ENCODE data around the gene FOXJ1. TPM values are rescaled to one million over a fixed set of nuclear protein-coding genes. Genes with fewer than 3 reads are reported as not detected.

The FOXJ1 gene
- total and polyA plus RNA-seq, 2 of the 8 experiments (the other 6 are each of a cell fraction or from before 2014, with no cell fraction given): 4.7 to 5.4 TPM

DNA sequence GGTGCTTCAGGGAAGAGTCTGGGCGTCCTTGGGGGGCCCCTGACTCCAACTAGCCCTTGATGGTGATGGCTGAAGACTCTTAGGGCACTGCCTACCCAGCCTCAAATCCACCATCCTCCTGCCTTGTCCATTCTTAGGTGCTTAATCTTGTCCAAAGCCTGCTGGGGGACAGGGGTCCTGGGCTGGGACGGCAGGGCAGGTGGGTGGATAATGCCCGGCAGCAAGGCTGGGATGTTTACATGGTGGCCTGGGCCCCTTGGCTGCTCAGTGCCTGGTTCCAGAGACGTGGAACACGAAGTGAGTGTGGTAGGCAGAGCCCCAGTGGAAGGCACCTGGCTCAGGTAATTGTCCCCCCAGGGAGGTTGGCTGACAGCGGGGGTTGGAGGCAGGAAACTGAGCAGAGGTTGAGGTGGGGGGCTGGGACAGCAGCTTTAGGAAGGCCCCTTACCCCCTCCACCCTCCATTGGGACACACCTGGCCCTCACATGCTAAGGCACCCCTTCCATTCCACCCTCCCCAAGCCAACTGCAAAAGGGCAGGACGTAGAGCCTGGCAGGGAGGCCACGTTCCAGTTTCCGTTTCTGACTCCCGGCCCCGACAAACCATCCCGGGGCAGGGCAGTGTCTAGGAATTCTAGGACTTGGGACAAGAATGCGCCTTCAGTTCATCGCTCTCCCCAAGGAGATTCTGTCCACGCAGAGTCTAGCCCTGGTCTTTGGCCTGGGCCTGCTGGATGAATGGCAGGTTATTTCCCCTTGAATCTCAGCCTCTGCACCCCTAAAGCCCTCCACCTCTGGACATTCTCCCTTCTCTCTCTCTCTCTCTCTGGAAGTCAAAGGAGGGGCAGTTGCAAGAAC, 1.9 kb downstream of the FOXJ1 start:
- Histone ChIP-seq H2AK5ac (ENCODE audit: low read depth, low read length) (peak overlapping the region; percentile 70; the same call in 1 of the 2 replicates), H4K91ac (replicated peaks; ENCODE audit: insufficient read length, low read length) (no peak overlapping the region), H3K36me3 (ENCODE audit: control insufficient read depth in 2 of 4, insufficient read depth in 4 of 4, low read length in 3 of 4) (no peaks in the 10 kb centered on the region), H3K27ac (ENCODE audit: low read depth, low read length) (no peak overlapping the region), H2AFZ (ENCODE audit: low read length) (no peak overlapping the region), H3K9ac (replicated peaks in 1 of 4; ENCODE audit: extremely low read depth in 1 of 4, low read depth in 3 of 4, low read length in 3 of 4) (peak overlapping the region in 2 of 4 experiments; percentile 31 to 45; a peak in 2 of 7 replicates), H4K5ac (ENCODE audit: insufficient read length, low read depth, low read length) (no peak overlapping the region), H4K8ac (ENCODE audit: extremely low read depth, insufficient read depth, low read length) (no peak overlapping the region; the same call in 1 of the 2 replicates), H4K20me1 (replicated peaks in 1 of 2; ENCODE audit: control insufficient read depth in 1 of 2, insufficient read depth in 2 of 2, low read length in 2 of 2) (no peaks in the 10 kb centered on the region), H3K18ac (ENCODE audit: extremely low read depth, low read length) (peak overlapping the region; percentile 81), H3K14ac (ENCODE audit: insufficient read length) (no peak overlapping the region), H3K4me1 (replicated peaks in 1 of 4; ENCODE audit: control insufficient read depth in 3 of 4, insufficient read depth in 4 of 4, low read length in 3 of 4) (peaks cover 17 to 75% (median 63%) of the 10 kb centered on the region in 4 experiments), H3K23ac (ENCODE audit: insufficient read length) (no peak overlapping the region), H3K4me2 (ENCODE audit: insufficient read depth in 1 of 2, low read depth in 2 of 2, low read length in 2 of 2) (peak overlapping the region; percentile 92 to 97), H3K27me3 (replicated peaks in 1 of 4; ENCODE audit: control insufficient read depth in 3 of 4, extremely low read depth in 1 of 4, insufficient read depth in 3 of 4, low read length in 3 of 4) (peaks cover 31 to 75% (median 67%) of the 10 kb centered on the region in 4 experiments), H3K79me1 (ENCODE audit: low read depth, low read length) (no peaks in the 10 kb centered on the region), H2BK5ac (ENCODE audit: low read depth, low read length) (no peak overlapping the region; the same call in 1 of the 2 replicates), H3K4ac (replicated peaks; ENCODE audit: insufficient read length, low read depth, low read length) (peak overlapping the region; percentile 58), H2BK120ac (replicated peaks; ENCODE audit: low read depth, low read length) (peak overlapping the region; percentile 34), H3K4me3 (ENCODE audit: extremely low read depth in 1 of 4, insufficient read depth in 2 of 4, low read depth in 3 of 4, low read length in 4 of 4) (peak overlapping the region; percentile 40 to 71 (median 45)), H2BK15ac (ENCODE audit: low read length) (peak overlapping the region; percentile 99), H3K9me3 (ENCODE audit: insufficient read depth in 2 of 2, low read depth in 1 of 2, low read length in 1 of 2) (no peaks in the 10 kb centered on the region), H3K79me2 (ENCODE audit: control insufficient read depth in 1 of 2, insufficient read depth in 2 of 2, low read length in 2 of 2) (no peaks in the 10 kb centered on the region), H3K56ac (replicated peaks; ENCODE audit: insufficient read length, low read depth, low read length) (peak overlapping the region; percentile 8), H3K23me2 (ENCODE audit: low read depth, low read length) (peaks cover 19% of the 10 kb centered on the region), H2BK12ac (ENCODE audit: low read depth, low read length) (peak overlapping the region; percentile 85; the same call in 1 of the 2 replicates), H2BK20ac (ENCODE audit: low read length) (peak overlapping the region; percentile 93; the same call in 1 of the 2 replicates)
- FAIRE-seq: no peak
- ChIA-PET CTCF (ENCODE audit: partially characterized antibody) (interaction anchor here (0.9 to 41.5 kb wide), 4 partner anchors 13 to 125 kb away, joined by 3 to 778 read pairs (median 95); partner anchors contain the start of gene FOXJ1), POLR2A (ENCODE audit: partially characterized antibody) (interaction anchor here (0.7 to 9.3 kb wide), 3 partner anchors 12 to 1400 kb away, joined by 4 to 70 read pairs (median 4); no protein-coding TSS in a partner anchor)
- DNase-seq (ENCODE audit: low read depth in 1 of 2, low spot score in 2 of 2): no peak
- 9% methylated on average over 15 of the region's 15 CpGs; no CpG with 5 or more reads in 1 of the 2 experiments for WGBS, 2 experiments (ENCODE audit: extremely low coverage in 1 of 2, insufficient coverage in 1 of 2, insufficient read length in 1 of 2, insufficient replicate concordance in 2 of 2, low coverage in 1 of 2, low lambda C conversion rate in 2 of 2, missing lambda C conversion rate in 1 of 2)
- no peak for TF ChIP-seq HDAC2 (IDR thresholded peaks at IDR 0.05; ENCODE audit: borderline replicate concordance in 1 of 2, low read depth in 2 of 2, low read length in 2 of 2)
- TF ChIP-seq NRF1 (IDR thresholded peaks at IDR 0.05; ENCODE audit: low read depth, low read length): no peak
- TF ChIP-seq POU5F1 (IDR thresholded peaks at IDR 0.05; ENCODE audit: low read depth, low read length): no peak
- TF ChIP-seq RNF2 (IDR thresholded peaks at IDR 0.05; ENCODE audit: borderline replicate concordance, low read depth, low read length, missing control alignments, poor library complexity, severe bottlenecking): peak; percentile 26
- no peak for TF ChIP-seq CREB1 (IDR thresholded peaks at IDR 0.05)
- peak; percentile 54; the same call in 1 of the 2 replicates for TF ChIP-seq SUZ12 (IDR thresholded peaks at IDR 0.05; ENCODE audit: low read length)
- peak; percentile 52 for TF ChIP-seq EZH2 (IDR thresholded peaks at IDR 0.05; ENCODE audit: low read depth, low read length, severe bottlenecking)
- TF ChIP-seq, protein P1, sequence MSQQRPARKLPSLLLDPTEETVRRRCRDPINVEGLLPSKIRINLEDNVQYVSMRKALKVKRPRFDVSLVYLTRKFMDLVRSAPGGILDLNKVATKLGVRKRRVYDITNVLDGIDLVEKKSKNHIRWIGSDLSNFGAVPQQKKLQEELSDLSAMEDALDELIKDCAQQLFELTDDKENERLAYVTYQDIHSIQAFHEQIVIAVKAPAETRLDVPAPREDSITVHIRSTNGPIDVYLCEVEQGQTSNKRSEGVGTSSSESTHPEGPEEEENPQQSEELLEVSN (IDR thresholded peaks at IDR 0.05): no peak
- no peak for TF ChIP-seq CHD1 (IDR thresholded peaks at IDR 0.05; ENCODE audit: low read depth, low read length)
- no peak for TF ChIP-seq SP1 (IDR thresholded peaks at IDR 0.05; ENCODE audit: low read depth, low read length)

All from H1 (cell line).